Measurements from ENCODE around the gene DDX25.

The DDX25 gene

GRCh38 chr11:125941619-125942611, 37.6 kb downstream of the DDX25 start:
- Histone ChIP-seq H3K9ac (ENCODE audit: low read depth, low read length) (no peak overlapping the region), H3K4me3 (ENCODE audit: low read depth, low read length) (no peak overlapping the region), H3K4me1 (ENCODE audit: control insufficient read depth, insufficient read depth, low read length) (peaks cover 9% of the 10 kb centered on the region), H3K9me3 (ENCODE audit: control insufficient read depth, insufficient read depth, low read length) (no peaks in the 10 kb centered on the region), H3K27me3 (ENCODE audit: control insufficient read depth, insufficient read depth, low read length) (no peaks in the 10 kb centered on the region), H3K36me3 (ENCODE audit: control insufficient read depth, insufficient read depth, low read length) (no peaks in the 10 kb centered on the region)

- Histone ChIP-seq H3K27me3 (ENCODE audit: control insufficient read depth, insufficient read depth, low read length) (no peaks in the 10 kb centered on the region), H3K36me3 (ENCODE audit: control insufficient read depth, insufficient read depth, low read length) (no peaks in the 10 kb centered on the region), H3K9ac (ENCODE audit: low read depth, low read length) (no peak overlapping the region), H3K4me1 (ENCODE audit: control insufficient read depth, insufficient read depth, low read length) (peaks cover 9% of the 10 kb centered on the region), H3K9me3 (ENCODE audit: control insufficient read depth, insufficient read depth, low read length) (no peaks in the 10 kb centered on the region), H3K4me3 (ENCODE audit: low read depth, low read length) (no peak overlapping the region)
These were observed 38.6 kb downstream of the DDX25 start for GRCh38 chr11:125942771-125943428.

- H3K4me1 ChIP-seq (ENCODE audit: control insufficient read depth, insufficient read depth, low read length) = peaks cover 9% of the 10 kb centered on the region
- H3K36me3 ChIP-seq (ENCODE audit: control insufficient read depth, insufficient read depth, low read length) = no peaks in the 10 kb centered on the region
- H3K9ac ChIP-seq (ENCODE audit: low read depth, low read length) = no peak overlapping the region
- no peak overlapping the region for H3K4me3 ChIP-seq (ENCODE audit: low read depth, low read length)
- H3K9me3 ChIP-seq (ENCODE audit: control insufficient read depth, insufficient read depth, low read length) = no peaks in the 10 kb centered on the region
- H3K27me3 ChIP-seq (ENCODE audit: control insufficient read depth, insufficient read depth, low read length) = no peaks in the 10 kb centered on the region
These were observed 39.5 kb downstream of the DDX25 start for GRCh38 chr11:125943661-125944349.

GRCh38 chr11:125944350-125945010, 40.2 kb downstream of the DDX25 start:
- peaks cover 9% of the 10 kb centered on the region for H3K4me1 ChIP-seq (ENCODE audit: control insufficient read depth, insufficient read depth, low read length)
- H3K27me3 ChIP-seq (ENCODE audit: control insufficient read depth, insufficient read depth, low read length) = no peaks in the 10 kb centered on the region
- no peak overlapping the region for H3K9ac ChIP-seq (ENCODE audit: low read depth, low read length)
- H3K4me3 ChIP-seq (ENCODE audit: low read depth, low read length) = no peak overlapping the region
- H3K9me3 ChIP-seq (ENCODE audit: control insufficient read depth, insufficient read depth, low read length) = no peaks in the 10 kb centered on the region
- no peaks in the 10 kb centered on the region for H3K36me3 ChIP-seq (ENCODE audit: control insufficient read depth, insufficient read depth, low read length)

- H3K27me3 ChIP-seq (ENCODE audit: control insufficient read depth, insufficient read depth, low read length) = no peaks in the 10 kb centered on the region
- H3K4me3 ChIP-seq (ENCODE audit: low read depth, low read length) = no peak overlapping the region
- no peaks in the 10 kb centered on the region for H3K9me3 ChIP-seq (ENCODE audit: control insufficient read depth, insufficient read depth, low read length)
- H3K36me3 ChIP-seq (ENCODE audit: control insufficient read depth, insufficient read depth, low read length) = no peaks in the 10 kb centered on the region
- H3K9ac ChIP-seq (ENCODE audit: low read depth, low read length) = no peak overlapping the region
- peaks cover 9% of the 10 kb centered on the region for H3K4me1 ChIP-seq (ENCODE audit: control insufficient read depth, insufficient read depth, low read length)
These were observed 40.9 kb downstream of the DDX25 start for GRCh38 chr11:125945011-125945796.

- Histone ChIP-seq H3K4me3 (ENCODE audit: low read depth, low read length) (no peak within 1 kb of the TSS), H3K9me3 (ENCODE audit: control insufficient read depth, insufficient read depth, low read length) (no peaks in the 10 kb centered on the region), H3K27me3 (ENCODE audit: control insufficient read depth, insufficient read depth, low read length) (no peaks in the 10 kb centered on the region), H3K9ac (ENCODE audit: low read depth, low read length) (no peak within 1 kb of the TSS), H3K36me3 (ENCODE audit: control insufficient read depth, insufficient read depth, low read length) (no peaks in the 10 kb centered on the region), H3K4me1 (ENCODE audit: control insufficient read depth, insufficient read depth, low read length) (peaks cover 9% of the 10 kb centered on the region)
These were observed 41.7 kb downstream of the DDX25 start, which contains the start of gene VSIG10L2 for GRCh38 chr11:125945797-125946520. Gene VSIG10L2, plus strand, starts transcription at chr11:125946044. Its CDS starts 12 bp downstream, at chr11:125946056.

- Histone ChIP-seq H3K27me3 (ENCODE audit: control insufficient read depth, insufficient read depth, low read length) (no peaks in the 10 kb centered on the region), H3K9me3 (ENCODE audit: control insufficient read depth, insufficient read depth, low read length) (no peaks in the 10 kb centered on the region), H3K4me1 (ENCODE audit: control insufficient read depth, insufficient read depth, low read length) (peaks cover 3% of the 10 kb centered on the region), H3K9ac (ENCODE audit: low read depth, low read length) (no peak overlapping the region), H3K4me3 (ENCODE audit: low read depth, low read length) (no peak overlapping the region), H3K36me3 (ENCODE audit: control insufficient read depth, insufficient read depth, low read length) (no peaks in the 10 kb centered on the region)
These were observed 42.6 kb downstream of the DDX25 start for GRCh38 chr11:125946712-125947418.

- H3K27me3 ChIP-seq (ENCODE audit: control insufficient read depth, insufficient read depth, low read length) = no peaks in the 10 kb centered on the region
- no peaks in the 10 kb centered on the region for H3K36me3 ChIP-seq (ENCODE audit: control insufficient read depth, insufficient read depth, low read length)
- H3K4me1 ChIP-seq (ENCODE audit: control insufficient read depth, insufficient read depth, low read length) = no peaks in the 10 kb centered on the region
- H3K4me3 ChIP-seq (ENCODE audit: low read depth, low read length) = no peak overlapping the region
- no peaks in the 10 kb centered on the region for H3K9me3 ChIP-seq (ENCODE audit: control insufficient read depth, insufficient read depth, low read length)
- H3K9ac ChIP-seq (ENCODE audit: low read depth, low read length) = no peak overlapping the region
These were observed 43.3 kb downstream of the DDX25 start for GRCh38 chr11:125947419-125948277.

GRCh38 chr11:125948278-125949051, 44.2 kb downstream of the DDX25 start:
- peaks cover under 1% of the 10 kb centered on the region for H3K36me3 ChIP-seq (ENCODE audit: control insufficient read depth, insufficient read depth, low read length)
- H3K9ac ChIP-seq (ENCODE audit: low read depth, low read length) = no peak overlapping the region
- no peaks in the 10 kb centered on the region for H3K9me3 ChIP-seq (ENCODE audit: control insufficient read depth, insufficient read depth, low read length)
- H3K27me3 ChIP-seq (ENCODE audit: control insufficient read depth, insufficient read depth, low read length) = no peaks in the 10 kb centered on the region
- H3K4me3 ChIP-seq (ENCODE audit: low read depth, low read length) = no peak overlapping the region
- no peaks in the 10 kb centered on the region for H3K4me1 ChIP-seq (ENCODE audit: control insufficient read depth, insufficient read depth, low read length)
